Fibroblast of lung (primary cell): ENCODE data around the gene SNAP23. TPM values are rescaled to one million over a fixed set of nuclear protein-coding genes. Genes with fewer than 3 reads are reported as not detected.
A peak's percentile ranks its signal among the peaks of the same experiment; 100 is the strongest.

Experiments
- DNase-seq, 2 donors: peaks; one replicate each; pipeline versions ENCODE4 v3.0.0 to v3.0.0-alpha.2; 2010; ENCODE audit warnings: low read depth in 2 of 2
- H2AFZ ChIP-seq: 2 replicates; pipeline ENCODE4 v1.5.1; 2012; ENCODE audit warnings: low read length, control low read depth, inconsistent platforms
- H3K27ac ChIP-seq: 2 replicates; pipeline ENCODE4 v1.5.1; 2011; ENCODE audit warnings: low read length, control low read depth; ENCODE audit not compliant: insufficient read depth
- H3K27me3 ChIP-seq: 2 replicates; pipeline ENCODE4 v1.5.1; 2011; ENCODE audit warnings: mild to moderate bottlenecking, low read length; ENCODE audit not compliant: control insufficient read depth, insufficient read depth
- H3K36me3 ChIP-seq: 2 replicates; pipeline ENCODE4 v1.5.1; 2011; ENCODE audit warnings: low read length; ENCODE audit not compliant: control insufficient read depth, insufficient read depth
- H3K4me1 ChIP-seq: 2 replicates; pipeline ENCODE4 v1.5.1; 2011; ENCODE audit warnings: low read length; ENCODE audit not compliant: control insufficient read depth, insufficient read depth; ENCODE audit errors: extremely low read depth
- H3K4me2 ChIP-seq: 2 replicates; pipeline ENCODE4 v1.5.1; 2011; ENCODE audit warnings: low read length, control low read depth; ENCODE audit not compliant: insufficient read depth; ENCODE audit errors: extremely low read depth
- H3K4me3 ChIP-seq, 4 experiments: fragments of 200-600 bp in 1 of 4; sonication (generic) in 1 of 4; replicated peaks in 1 of 4; 2 replicates each; pipeline ENCODE4 v1.5.1; 2011 to 2016; ENCODE audit warnings: low read length in 4 of 4, low read depth in 3 of 4, mild to moderate bottlenecking in 3 of 4, control low read depth in 2 of 4, inconsistent platforms in 1 of 4, mixed read lengths in 1 of 4; ENCODE audit not compliant: insufficient read depth in 1 of 4; ENCODE audit errors: control extremely low read depth in 1 of 4
- H3K79me2 ChIP-seq: 2 replicates; pipeline ENCODE4 v1.5.1; 2012; ENCODE audit warnings: mild to moderate bottlenecking, low read length, inconsistent platforms; ENCODE audit not compliant: control insufficient read depth, insufficient read depth
- H3K9ac ChIP-seq: 2 replicates; pipeline ENCODE4 v1.5.1; 2011; ENCODE audit warnings: mild to moderate bottlenecking, low read length, control low read depth; ENCODE audit not compliant: insufficient read depth
- H3K9me3 ChIP-seq: 2 replicates; pipeline ENCODE4 v1.5.1; 2012; ENCODE audit warnings: low read depth, low read length; ENCODE audit not compliant: control insufficient read depth, insufficient read depth
- H4K20me1 ChIP-seq: 2 replicates; pipeline ENCODE4 v1.5.1; 2011; ENCODE audit warnings: low read length; ENCODE audit not compliant: control insufficient read depth, insufficient read depth; ENCODE audit errors: extremely low read depth
- CTCF ChIP-seq, 2 donors: IDR thresholded peaks in 1 of 2; conservative IDR thresholded peaks in 1 of 2; 1 replicate in 1 of 2; 2 replicates in 1 of 2; pipeline ENCODE4 v1.5.1; 2011 to 2012; ENCODE audit warnings: low read length in 2 of 2, control low read depth in 1 of 2, inconsistent platforms in 1 of 2, low read depth in 1 of 2, mild to moderate bottlenecking in 1 of 2
- EZH2 ChIP-seq: IDR thresholded peaks from 2 replicates; pipeline ENCODE4 v1.5.1; 2012; ENCODE audit warnings: low read length, control low read depth, mild to moderate bottlenecking; ENCODE audit errors: missing control alignments
- polyA plus RNA-seq, 2 donors: library from polyadenylated mRNA; depleted of rRNA in 1 of 2; stranded (reverse) in 1 of 2; unstranded in 1 of 2; fragments of >200 nt; gene quantifications; 2 replicates each; pipeline ENCODE4 v1.2.1, GENCODE V29; 2011 to 2012; ENCODE audit warnings: missing spikeins in 1 of 2
- total RNA-seq: library from RNA; depleted of rRNA; stranded (reverse); fragments of >200 nt; gene quantifications from 2 replicates; pipeline ENCODE4 v1.2.1, GENCODE V29; 2014

The SNAP23 gene
- total and polyA plus RNA-seq, 2 donors (not counting 1 experiment from before 2014, with no cell fraction given) = 80.9 to 84.6 TPM

- DNase-seq = peak in 1 of 2 donors; percentile 35
- no peak overlapping the region for H3K9ac ChIP-seq
- no peaks in the 10 kb centered on the region for H4K20me1 ChIP-seq
- H3K4me1 ChIP-seq = peaks cover 9% of the 10 kb centered on the region
- peak overlapping the region; percentile 15 to 64 (median 42) for H3K4me3 ChIP-seq
- no peaks in the 10 kb centered on the region for H3K9me3 ChIP-seq
- no peak for TF ChIP-seq EZH2
- TF ChIP-seq CTCF (conservative IDR thresholded peaks at IDR 0.05 in 1 of 2, IDR thresholded peaks at IDR 0.05 in 1 of 2; ENCODE audit: low read depth in 1 of 2, low read length in 2 of 2) = no peak
- peak overlapping the region; percentile 89 for H3K27ac ChIP-seq
- H3K36me3 ChIP-seq = peaks cover under 1% of the 10 kb centered on the region
- H3K4me2 ChIP-seq = peak overlapping the region; percentile 87
- H3K79me2 ChIP-seq = peaks cover 7% of the 10 kb centered on the region
- no peaks in the 10 kb centered on the region for H3K27me3 ChIP-seq
- no peak overlapping the region for H2AFZ ChIP-seq
Measured at GRCh38 chr15:42456531-42456930, 38.9 kb upstream of the SNAP23 start.

- DNase-seq = peak; percentile 25 to 39
- no peaks in the 10 kb centered on the region for H3K27me3 ChIP-seq
- no peaks in the 10 kb centered on the region for H3K9me3 ChIP-seq
- no peaks in the 10 kb centered on the region for H3K36me3 ChIP-seq
- peak overlapping the region; percentile 43 for H3K9ac ChIP-seq
- H3K4me3 ChIP-seq = peak overlapping the region; percentile 15 to 64 (median 42)
- peaks cover 9% of the 10 kb centered on the region for H3K4me1 ChIP-seq
- no peaks in the 10 kb centered on the region for H4K20me1 ChIP-seq
- H3K79me2 ChIP-seq = peaks cover 7% of the 10 kb centered on the region
- no peak overlapping the region for H2AFZ ChIP-seq
- TF ChIP-seq CTCF (conservative IDR thresholded peaks at IDR 0.05 in 1 of 2, IDR thresholded peaks at IDR 0.05 in 1 of 2; ENCODE audit: low read depth in 1 of 2, low read length in 2 of 2) = no peak
- no peak for TF ChIP-seq EZH2
- peak overlapping the region; percentile 87 for H3K4me2 ChIP-seq
- H3K27ac ChIP-seq = peak overlapping the region; percentile 89
Measured at GRCh38 chr15:42456971-42457370, 38.5 kb upstream of the SNAP23 start.

- Histone ChIP-seq H4K20me1 (no peaks in the 10 kb centered on the region), H3K27me3 (no peaks in the 10 kb centered on the region), H3K4me3 (peak overlapping the region; percentile 15 to 64 (median 42)), H3K79me2 (peaks cover 7% of the 10 kb centered on the region), H3K9me3 (no peaks in the 10 kb centered on the region), H3K27ac (peak overlapping the region; percentile 89), H3K36me3 (no peaks in the 10 kb centered on the region), H3K9ac (peak overlapping the region; percentile 44), H2AFZ (no peak overlapping the region), H3K4me2 (peak overlapping the region; percentile 87), H3K4me1 (peaks cover 9% of the 10 kb centered on the region)
- peak; percentile 93 to 96 for DNase-seq
- TF ChIP-seq EZH2 (no peak), CTCF (conservative IDR thresholded peaks at IDR 0.05 in 1 of 2, IDR thresholded peaks at IDR 0.05 in 1 of 2; ENCODE audit: low read depth in 1 of 2, low read length in 2 of 2) (no peak)
Measured at GRCh38 chr15:42457445-42458442, 37.7 kb upstream of the SNAP23 start.
